HG03520 (cell line): Measurements from ENCODE around the gene SMARCD3.

ENCODE experiments used
- ATAC-seq: cut with Tn5 transposase; IDR thresholded peaks from one replicate; pipeline ENCODE4 v1.9.1; 2021; ENCODE audit warnings: mild to moderate bottlenecking, moderate library complexity; ENCODE audit not compliant: unreplicated experiment

The SMARCD3 gene

DNA sequence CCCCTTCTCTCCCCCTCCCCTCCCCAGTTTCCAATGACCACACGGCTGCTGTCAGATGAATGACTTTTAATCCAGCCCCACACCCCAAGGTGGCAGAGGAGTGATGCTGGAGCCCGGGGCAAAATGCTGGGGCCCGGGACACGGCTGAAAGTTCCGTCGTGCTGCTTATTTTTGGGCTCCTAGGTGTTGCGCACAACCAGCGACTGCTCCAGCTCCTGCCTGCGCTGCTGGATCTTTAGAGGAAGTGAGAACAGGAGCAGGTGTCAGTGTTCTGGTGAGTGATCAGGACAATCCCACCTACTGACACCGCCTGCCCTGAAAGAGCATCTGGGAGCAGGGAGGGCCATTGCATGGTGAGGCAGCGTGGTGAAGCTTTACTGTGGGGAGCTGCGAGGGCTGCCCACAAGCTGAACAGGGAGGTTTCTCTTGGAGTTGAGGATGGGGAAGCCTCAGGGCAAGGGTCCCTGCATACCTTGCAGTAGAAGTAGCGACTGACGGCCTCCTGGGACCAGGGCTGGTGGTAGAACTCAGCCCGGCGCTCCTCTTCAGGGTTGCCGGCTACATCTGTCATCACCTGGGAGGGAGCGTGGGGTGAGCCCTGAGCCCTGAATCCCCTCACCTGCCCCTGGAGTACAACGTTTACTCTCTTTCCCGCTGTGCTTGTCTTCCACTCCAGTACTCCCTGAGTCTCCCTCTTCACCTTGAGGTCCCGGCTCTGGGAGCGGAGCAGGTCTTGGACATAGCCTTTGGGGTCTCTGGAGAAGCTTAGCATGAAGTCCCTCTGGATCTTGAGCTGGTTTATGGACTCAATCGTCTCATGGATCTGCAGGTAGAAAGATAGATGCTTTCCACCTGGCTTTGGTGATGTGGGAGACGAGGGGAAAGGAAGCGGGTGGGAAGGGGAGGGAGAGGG, 9.3 kb downstream of the SMARCD3 start:
- ATAC-seq = no peak

DNA sequence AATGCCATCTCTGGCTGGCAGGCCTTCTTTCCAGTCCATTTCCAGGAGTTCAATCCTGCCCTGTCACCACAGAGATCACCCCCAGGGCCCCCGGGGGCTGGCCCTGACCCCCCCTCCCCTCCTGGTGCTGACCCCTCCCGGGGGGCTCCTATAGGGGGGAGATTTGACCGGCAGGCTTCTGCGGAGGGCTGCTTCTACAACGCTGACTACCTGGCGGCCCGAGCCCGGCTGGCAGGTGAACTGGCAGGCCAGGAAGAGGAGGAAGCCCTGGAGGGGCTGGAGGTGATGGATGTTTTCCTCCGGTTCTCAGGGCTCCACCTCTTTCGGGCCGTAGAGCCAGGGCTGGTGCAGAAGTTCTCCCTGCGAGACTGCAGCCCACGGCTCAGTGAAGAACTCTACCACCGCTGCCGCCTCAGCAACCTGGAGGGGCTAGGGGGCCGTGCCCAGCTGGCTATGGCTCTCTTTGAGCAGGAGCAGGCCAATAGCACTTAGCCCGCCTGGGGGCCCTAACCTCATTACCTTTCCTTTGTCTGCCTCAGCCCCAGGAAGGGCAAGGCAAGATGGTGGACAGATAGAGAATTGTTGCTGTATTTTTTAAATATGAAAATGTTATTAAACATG, 10.2 kb downstream of the SMARCD3 start:
- no peak for ATAC-seq

DNA sequence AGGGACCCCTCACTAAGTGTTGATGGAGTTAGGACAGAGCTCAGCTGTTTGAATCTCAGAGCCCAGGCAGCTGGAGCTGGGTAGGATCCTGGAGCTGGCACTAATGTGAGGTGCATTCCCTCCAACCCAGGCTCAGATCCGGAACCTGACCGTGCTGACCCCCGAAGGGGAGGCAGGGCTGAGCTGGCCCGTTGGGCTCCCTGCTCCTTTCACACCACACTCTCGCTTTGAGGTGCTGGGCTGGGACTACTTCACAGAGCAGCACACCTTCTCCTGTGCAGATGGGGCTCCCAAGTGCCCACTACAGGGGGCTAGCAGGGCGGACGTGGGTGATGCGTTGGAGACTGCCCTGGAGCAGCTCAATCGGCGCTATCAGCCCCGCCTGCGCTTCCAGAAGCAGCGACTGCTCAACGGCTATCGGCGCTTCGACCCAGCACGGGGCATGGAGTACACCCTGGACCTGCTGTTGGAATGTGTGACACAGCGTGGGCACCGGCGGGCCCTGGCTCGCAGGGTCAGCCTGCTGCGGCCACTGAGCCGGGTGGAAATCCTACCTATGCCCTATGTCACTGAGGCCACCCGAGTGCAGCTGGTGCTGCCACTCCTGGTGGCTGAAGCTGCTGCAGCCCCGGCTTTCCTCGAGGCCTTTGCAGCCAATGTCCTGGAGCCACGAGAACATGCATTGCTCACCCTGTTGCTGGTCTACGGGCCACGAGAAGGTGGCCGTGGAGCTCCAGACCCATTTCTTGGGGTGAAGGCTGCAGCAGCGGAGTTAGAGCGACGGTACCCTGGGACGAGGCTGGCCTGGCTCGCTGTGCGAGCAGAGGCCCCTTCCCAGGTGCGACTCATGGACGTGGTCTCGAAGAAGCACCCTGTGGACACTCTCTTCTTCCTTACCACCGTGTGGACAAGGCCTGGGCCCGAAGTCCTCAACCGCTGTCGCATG, 11.0 kb downstream of the SMARCD3 start:
- ATAC-seq = no peak

DNA sequence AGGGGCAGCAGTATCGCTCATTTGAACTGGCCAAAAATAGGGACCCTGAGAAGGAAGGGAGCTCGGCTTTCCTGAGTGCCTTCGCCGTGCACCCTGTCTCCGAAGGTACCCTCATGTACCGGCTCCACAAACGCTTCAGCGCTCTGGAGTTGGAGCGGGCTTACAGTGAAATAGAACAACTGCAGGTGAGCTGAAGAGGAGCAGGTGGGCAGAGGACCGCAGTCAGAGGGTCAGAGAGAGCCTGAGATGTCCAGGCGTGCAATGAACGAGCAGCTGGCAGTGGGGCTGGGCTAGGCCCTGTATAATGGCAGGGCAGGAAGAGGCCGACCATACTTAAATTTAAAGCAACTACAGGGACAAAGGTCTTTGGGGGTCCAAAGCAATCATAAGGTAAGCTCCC, 12.1 kb downstream of the SMARCD3 start:
- no peak for ATAC-seq

DNA sequence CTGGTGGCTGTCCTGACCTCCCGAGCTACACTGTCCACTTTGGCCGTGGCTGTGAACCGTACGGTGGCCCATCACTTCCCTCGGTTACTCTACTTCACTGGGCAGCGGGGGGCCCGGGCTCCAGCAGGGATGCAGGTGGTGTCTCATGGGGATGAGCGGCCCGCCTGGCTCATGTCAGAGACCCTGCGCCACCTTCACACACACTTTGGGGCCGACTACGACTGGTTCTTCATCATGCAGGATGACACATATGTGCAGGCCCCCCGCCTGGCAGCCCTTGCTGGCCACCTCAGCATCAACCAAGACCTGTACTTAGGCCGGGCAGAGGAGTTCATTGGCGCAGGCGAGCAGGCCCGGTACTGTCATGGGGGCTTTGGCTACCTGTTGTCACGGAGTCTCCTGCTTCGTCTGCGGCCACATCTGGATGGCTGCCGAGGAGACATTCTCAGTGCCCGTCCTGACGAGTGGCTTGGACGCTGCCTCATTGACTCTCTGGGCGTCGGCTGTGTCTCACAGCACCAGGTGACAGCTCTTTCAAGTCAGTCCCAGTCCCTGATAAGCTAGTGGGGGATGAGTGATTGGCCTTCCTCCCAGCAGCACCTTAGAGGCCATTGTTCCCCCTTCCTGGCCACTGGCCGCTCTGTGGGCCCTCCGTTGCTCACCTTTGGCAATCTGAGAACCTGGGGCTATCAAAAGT, 13.3 kb downstream of the SMARCD3 start:
- no peak for ATAC-seq

DNA sequence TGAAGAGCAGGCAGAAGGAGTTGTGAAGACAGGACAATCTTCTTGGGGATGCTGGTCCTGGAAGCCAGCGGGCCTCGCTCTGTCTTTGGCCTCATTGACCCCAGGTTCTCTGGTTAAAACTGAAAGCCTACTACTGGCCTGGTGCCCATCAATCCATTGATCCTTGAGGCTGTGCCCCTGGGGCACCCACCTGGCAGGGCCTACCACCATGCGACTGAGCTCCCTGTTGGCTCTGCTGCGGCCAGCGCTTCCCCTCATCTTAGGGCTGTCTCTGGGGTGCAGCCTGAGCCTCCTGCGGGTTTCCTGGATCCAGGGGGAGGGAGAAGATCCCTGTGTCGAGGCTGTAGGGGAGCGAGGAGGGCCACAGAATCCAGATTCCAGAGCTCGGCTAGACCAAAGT, 14.7 kb downstream of the SMARCD3 start:
- no peak for ATAC-seq

DNA sequence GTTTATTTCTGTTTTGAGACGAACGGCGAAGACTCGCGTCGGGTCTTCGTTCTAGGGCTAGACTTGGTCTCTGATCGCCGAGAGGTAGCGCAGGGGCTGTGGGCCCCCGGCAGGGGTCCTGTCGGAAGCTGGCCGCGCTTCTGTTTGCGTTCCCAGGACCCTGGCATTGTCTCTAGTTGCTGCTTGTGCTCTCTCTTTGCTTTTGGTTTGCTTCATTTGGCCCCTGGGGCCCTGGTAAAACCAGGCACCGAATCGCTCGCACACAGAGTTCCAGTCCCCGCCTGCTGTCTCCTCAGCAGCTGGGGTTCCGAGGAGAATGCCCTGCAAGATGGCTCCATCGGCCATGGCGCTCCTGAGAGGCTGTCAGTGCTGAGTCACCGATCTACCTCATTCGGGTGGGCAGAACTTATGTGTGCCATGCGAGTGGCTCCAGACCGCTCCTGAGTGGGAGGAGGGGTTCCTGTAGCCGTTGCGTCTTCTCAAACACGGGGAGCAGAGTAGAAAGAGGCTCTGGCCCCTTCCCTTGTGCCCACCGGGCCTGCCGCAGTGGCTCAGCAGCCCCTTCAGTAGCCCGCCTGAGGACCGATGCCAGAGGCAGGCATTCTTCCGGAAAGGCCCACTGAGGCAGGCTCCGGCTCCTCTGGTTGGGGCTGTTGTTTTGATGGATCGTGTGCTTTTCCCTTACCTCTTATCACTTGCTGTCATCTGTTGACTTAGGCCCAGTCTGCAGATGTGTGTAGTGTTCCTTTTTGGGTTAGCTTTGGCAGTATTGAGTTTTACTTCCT, 15.4 kb downstream of the SMARCD3 start:
- no peak for ATAC-seq

DNA sequence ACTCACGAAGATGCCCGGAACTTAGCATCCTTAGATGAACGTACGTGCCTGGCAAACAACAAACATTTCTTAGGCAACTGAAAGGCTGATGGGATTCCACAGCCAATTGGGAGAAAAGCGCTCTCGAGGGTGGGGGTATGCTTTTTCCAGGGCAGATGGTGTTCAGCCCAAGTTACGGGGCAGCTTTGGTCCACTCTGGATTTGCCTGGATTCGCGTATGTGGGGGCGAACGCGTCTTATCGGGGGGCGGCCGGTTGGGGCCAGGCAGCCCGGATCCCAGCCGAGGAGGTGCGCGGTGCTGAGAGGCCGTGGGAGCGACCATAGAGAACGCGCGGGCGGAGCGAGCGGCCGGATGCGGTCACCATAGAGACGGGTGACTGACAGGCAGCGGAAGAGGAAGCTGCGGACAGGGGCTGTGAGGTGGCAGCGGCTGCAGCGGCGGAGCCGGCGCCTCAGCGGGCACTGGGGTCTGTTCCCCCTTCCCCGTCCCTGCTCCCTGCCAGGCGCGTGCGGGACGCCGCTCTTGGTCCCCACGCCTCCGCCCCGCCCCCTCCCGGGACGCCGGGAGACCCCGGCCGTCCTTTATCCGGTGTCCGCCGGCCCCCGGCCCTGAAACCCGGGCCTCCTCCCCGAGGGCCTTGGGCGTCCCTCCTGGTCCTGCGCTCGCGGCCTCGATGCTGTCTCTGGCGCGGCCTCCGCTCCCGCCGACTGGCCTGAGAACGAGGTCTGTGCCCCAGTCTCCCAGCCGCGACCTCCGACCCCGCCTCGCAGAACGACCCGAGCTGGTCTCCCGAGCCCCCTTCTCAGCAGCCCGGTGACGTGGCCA, 16.2 kb downstream of the SMARCD3 start, which contains the start of gene CHPF2:
TSS of gene CHPF2 (plus strand) at position 393 of the 826 bp plus-strand sequence. CDS start 1,529 bp downstream, outside the sequence.
- peak; percentile 94 for ATAC-seq

DNA sequence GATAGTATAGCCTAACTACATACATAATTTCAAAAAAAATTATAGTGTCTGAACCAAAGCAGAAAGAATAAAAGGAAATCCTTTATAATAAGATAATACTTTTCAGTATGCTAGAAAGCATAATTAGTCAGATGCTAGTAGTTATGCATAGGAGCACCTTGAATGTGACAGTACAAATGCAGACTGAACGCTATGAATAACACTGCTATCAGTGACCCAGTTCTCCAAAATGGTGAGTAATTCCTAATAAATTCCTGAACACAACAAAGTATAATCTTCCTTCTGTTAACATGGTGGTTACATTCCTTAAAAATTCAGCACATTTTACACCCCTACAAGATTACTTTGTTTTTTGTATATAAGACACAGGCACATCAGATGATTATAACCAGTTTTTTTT, 17.4 kb downstream of the SMARCD3 start:
- ATAC-seq = no peak

DNA sequence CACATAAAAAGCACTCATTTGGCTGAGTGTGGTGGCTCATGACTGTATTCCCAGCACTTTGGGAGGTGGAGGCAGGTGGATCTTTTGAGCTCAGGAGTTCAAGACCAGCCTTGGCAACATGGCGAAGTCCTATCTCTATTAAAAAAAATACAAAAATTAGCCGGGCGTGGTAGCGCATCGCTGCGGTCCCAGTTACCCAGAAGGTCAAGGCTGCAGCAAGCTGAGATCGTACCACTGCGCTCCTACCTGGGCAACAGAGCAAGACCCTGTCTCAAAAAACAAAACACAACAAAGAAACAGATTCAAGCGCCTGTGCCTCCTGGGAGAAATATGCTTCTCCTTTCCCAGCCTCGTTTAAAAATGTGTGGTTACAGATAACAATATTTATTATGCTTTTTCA, 19.2 kb downstream of the SMARCD3 start:
- no peak for ATAC-seq

DNA sequence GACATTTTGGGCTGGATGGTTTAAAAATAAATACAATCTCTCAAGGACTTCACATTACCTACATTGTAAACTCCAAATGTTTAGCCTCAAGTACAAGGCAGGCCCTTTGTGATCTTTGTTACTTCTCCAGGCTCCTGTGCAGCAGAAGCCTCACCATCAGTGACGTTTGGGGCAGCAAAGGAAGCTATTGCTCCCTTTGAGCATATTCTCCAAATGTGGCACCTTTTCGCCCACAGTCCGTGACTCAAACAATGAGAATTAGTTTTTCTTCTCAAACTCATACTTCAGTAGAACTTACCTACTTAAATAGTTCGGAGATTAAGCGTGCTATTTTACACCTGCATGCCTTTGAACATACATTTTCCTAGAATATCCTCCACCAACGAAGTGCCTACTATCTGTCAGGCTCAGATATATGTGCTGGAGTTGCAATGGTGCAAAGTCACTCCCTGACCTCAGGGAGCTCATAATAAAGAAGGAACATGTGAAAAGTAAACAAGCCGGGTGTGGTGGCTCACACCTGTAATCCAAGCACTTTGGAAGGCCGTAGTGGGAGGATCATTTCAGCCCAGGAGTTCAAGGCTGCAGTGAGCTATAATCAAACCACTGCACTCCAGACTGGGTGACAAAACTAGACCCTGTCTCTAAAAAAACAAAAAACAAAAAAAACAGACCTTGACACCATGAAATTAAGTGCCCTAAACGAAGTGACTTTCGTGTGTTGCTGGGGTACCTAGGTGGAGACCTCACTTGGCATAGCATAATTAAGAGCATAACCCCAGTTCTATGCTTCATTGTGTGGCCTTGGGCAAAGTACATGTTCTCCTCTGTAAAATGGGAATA, 20.2 kb downstream of the SMARCD3 start:
- no peak for ATAC-seq

DNA sequence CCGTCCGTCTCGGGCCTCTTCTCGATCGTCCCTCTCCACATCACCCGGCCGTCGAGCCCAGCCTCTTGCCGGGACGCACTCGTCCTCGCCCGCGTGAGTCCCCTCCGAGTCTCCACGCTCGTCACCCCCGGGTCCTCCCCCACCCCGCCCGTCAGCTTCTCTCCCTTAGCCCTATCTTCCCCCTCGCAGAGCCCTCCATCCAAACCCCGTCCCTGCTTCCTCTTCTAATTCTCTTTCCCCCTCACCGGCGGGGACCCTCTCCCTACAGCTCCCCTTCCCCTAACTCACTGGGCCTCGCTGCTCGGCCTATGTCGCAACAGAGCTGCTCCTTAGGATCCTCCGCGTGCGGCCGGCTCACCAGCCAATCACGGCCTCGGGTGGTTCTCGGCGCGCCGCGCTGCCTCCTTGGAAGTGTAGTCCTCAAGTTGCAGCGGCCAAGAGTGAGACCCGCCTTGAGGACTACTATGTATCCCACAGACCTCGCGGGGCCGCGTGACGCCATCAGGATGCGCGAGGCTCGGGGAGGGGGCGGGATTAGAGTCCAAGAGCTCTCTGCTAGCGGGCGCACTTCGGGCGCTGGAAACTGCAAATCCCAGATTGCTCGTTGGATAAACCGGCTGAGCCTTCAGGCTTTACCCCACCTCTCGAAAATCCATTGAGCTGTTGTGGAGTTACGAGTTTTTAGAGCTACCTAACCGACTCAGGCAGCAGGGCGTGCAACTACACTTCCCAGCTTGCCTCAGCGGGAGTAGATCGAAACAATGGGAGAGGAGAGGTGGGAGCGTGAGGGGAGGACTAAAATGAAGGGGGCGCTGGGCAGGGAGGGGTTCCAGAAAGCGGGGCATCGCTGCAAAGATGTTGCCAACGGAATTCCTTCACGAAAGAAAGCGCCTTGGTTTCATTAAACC, 21.4 kb downstream of the SMARCD3 start, which contains the start of gene ABCF2:
TSS of gene ABCF2 (minus strand) at position 331 of the 908 bp plus-strand sequence. CDS start 747 bp downstream, outside the sequence.
- peak; percentile 98 for ATAC-seq

DNA sequence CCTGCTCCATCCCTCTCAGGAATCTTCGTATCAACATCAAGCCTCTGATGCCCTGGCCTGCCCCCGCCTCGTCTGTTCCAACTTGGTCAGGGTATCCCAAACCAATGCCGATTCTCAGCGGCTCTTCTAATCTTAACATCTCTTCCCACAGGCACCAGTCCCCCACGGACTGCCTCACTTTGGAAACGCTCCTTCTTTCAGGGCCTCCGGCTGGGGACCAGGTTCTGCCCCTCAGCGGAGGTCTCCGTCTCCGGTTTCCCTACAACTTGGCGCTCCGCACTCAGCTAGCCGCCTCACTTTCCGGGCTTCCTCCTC, 22.0 kb downstream of the SMARCD3 start:
- no peak for ATAC-seq

DNA sequence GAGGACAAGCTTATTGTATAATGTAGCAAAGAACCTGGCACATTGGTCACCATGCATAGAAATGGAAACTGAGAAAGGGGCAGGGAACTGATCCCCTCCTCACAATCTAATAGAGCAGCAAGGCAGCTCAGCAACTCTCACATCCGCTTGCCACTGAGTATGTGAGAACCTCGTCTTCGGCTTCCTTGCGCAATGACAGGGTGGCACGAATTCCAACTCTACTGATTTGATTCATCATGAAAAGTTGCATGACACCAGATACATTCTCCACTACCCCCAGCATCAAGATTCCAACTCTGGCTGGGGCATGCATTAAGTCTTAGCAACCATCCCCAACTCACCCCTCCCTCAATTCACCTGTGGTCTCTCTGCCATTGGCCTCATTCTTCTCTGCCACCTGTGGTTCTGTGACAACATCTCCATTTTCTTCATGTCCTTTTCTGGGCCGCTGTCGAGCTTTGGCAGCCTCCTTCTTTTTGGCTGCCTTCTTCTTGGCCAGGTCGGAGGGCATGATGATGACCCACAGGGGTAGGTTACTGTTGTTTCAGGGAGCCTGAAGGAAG, 22.5 kb downstream of the SMARCD3 start:
- ATAC-seq = no peak

DNA sequence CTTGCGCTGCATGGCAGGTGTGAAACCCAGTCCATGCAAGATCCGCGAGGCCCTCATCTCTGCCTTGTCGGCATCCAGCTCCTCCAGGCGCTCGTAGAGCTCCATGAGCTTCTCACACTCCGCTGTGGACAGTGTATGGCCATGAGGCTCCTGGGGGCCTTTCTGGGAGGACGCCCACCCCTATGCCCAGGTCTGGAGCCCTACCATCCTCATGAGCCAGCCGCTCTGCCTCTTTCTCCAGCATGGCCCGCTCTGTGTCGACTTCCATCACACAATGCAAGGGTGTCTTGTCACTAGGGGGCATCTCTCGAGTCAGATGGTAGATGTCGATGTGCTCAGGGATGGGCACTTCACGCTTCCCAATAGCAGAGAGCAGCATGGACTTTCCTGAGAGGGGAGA, 24.8 kb downstream of the SMARCD3 start:
- ATAC-seq = no peak

DNA sequence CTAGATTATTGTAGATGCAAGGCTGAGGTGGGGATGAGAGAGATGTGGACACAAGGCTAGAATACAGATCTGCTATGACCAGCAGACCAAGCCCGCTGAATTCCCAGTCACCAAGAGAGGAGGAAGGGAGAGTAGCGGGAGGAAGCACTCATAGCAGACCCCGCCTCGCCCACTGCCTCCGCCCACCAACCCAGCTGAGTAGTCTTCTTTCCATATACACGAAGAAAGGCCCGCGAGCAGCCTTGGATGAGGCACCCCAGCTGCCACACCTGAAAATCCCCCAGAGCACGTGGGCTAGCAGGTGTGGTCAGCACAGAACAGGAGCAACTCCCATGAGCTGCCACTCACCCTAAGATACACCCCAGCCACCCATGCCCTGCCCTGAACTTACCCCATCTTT, 30.3 kb downstream of the SMARCD3 start:
- ATAC-seq = no peak

DNA sequence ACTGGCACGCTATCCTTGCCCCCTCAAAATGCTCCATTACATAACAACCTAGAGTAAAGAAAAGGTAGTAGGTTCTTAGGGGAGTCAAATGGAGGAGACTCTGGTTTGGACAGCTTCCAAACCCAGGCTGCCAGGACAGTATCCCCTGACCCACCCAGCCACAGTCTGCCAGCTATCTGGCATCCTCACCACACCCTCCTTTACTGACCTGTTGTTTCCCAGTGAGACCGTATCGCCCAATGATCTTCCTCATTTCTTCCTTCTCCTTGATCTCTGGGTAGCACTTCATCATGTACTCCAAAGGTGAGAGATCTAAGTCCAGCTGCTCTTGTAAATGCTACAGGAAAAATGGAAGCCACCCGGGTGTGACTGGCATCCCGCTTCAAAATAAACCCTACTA, 33.1 kb downstream of the SMARCD3 start:
- ATAC-seq = no peak
